ENCODE measurements around the gene MAP2K5.

MAP2K5 gene

GRCh38 chr15:67724691-67725375 is 182.3 kb downstream of the MAP2K5 start:
- no peaks in the 10 kb centered on the region for H3K9me2 ChIP-seq (replicated peaks; ENCODE audit: low read depth, low read length)
- H4K20me1 ChIP-seq (ENCODE audit: insufficient read depth, low read length, poor library complexity, severe bottlenecking) = no peaks in the 10 kb centered on the region
- peaks cover 37% of the 10 kb centered on the region for H3K4me1 ChIP-seq (ENCODE audit: insufficient read depth, low read length, poor library complexity, severe bottlenecking)
- H2AFZ ChIP-seq (ENCODE audit: low read length) = no peak overlapping the region
- H3K27me3 ChIP-seq (ENCODE audit: insufficient read depth, low read length, poor library complexity, severe bottlenecking) = no peaks in the 10 kb centered on the region
- no peaks in the 10 kb centered on the region for H3K36me3 ChIP-seq (ENCODE audit: insufficient read depth, low read length)
- no peaks in the 10 kb centered on the region for H3K9me3 ChIP-seq (ENCODE audit: insufficient read depth, low read depth, low read length)
- no peak overlapping the region for H3K4me3 ChIP-seq (ENCODE audit: low read length, poor library complexity, severe bottlenecking)
- TF ChIP-seq EZH2phosphoT487 (IDR thresholded peaks at IDR 0.05; ENCODE audit: borderline replicate concordance) (no peak), CTCF (conservative IDR thresholded peaks at IDR 0.05; ENCODE audit: low read length) (no peak)
- H3K4me2 ChIP-seq (ENCODE audit: low read depth, low read length, poor library complexity, severe bottlenecking) = peak overlapping the region; percentile 7
- no peaks in the 10 kb centered on the region for H3K79me2 ChIP-seq (ENCODE audit: insufficient read depth, low read length)
- H3K9ac ChIP-seq (ENCODE audit: low read depth, low read length, poor library complexity, severe bottlenecking) = no peak overlapping the region
- H3F3A ChIP-seq (ENCODE audit: low read depth) = no peaks in the 10 kb centered on the region

GRCh38 chr15:67730135-67730534 is 187.6 kb downstream of the MAP2K5 start:
- H3K4me2 ChIP-seq (ENCODE audit: low read depth, low read length, poor library complexity, severe bottlenecking) = no peak overlapping the region
- H3K36me3 ChIP-seq (ENCODE audit: insufficient read depth, low read length) = no peaks in the 10 kb centered on the region
- no peak overlapping the region for H2AFZ ChIP-seq (ENCODE audit: low read length)
- no peak overlapping the region for H3K9ac ChIP-seq (ENCODE audit: low read depth, low read length, poor library complexity, severe bottlenecking)
- H3K27me3 ChIP-seq (ENCODE audit: insufficient read depth, low read length, poor library complexity, severe bottlenecking) = no peaks in the 10 kb centered on the region
- H3K9me2 ChIP-seq (replicated peaks; ENCODE audit: low read depth, low read length) = no peaks in the 10 kb centered on the region
- peaks cover 16% of the 10 kb centered on the region for H3K4me1 ChIP-seq (ENCODE audit: insufficient read depth, low read length, poor library complexity, severe bottlenecking)
- H3F3A ChIP-seq (ENCODE audit: low read depth) = no peaks in the 10 kb centered on the region
- TF ChIP-seq CTCF (conservative IDR thresholded peaks at IDR 0.05; ENCODE audit: low read length) (no peak), EZH2phosphoT487 (IDR thresholded peaks at IDR 0.05; ENCODE audit: borderline replicate concordance) (no peak)
- no peaks in the 10 kb centered on the region for H4K20me1 ChIP-seq (ENCODE audit: insufficient read depth, low read length, poor library complexity, severe bottlenecking)
- H3K4me3 ChIP-seq (ENCODE audit: low read length, poor library complexity, severe bottlenecking) = no peak overlapping the region
- H3K9me3 ChIP-seq (ENCODE audit: insufficient read depth, low read depth, low read length) = no peaks in the 10 kb centered on the region
- no peaks in the 10 kb centered on the region for H3K79me2 ChIP-seq (ENCODE audit: insufficient read depth, low read length)

GRCh38 chr15:67731112-67731721 is 188.7 kb downstream of the MAP2K5 start:
- Histone ChIP-seq H3K79me2 (ENCODE audit: insufficient read depth, low read length) (no peaks in the 10 kb centered on the region), H3K9ac (ENCODE audit: low read depth, low read length, poor library complexity, severe bottlenecking) (no peak overlapping the region), H4K20me1 (ENCODE audit: insufficient read depth, low read length, poor library complexity, severe bottlenecking) (no peaks in the 10 kb centered on the region), H3K36me3 (ENCODE audit: insufficient read depth, low read length) (no peaks in the 10 kb centered on the region), H2AFZ (ENCODE audit: low read length) (no peak overlapping the region), H3K9me3 (ENCODE audit: insufficient read depth, low read depth, low read length) (no peaks in the 10 kb centered on the region), H3K4me1 (ENCODE audit: insufficient read depth, low read length, poor library complexity, severe bottlenecking) (peaks cover 24% of the 10 kb centered on the region), H3K27me3 (ENCODE audit: insufficient read depth, low read length, poor library complexity, severe bottlenecking) (no peaks in the 10 kb centered on the region), H3F3A (ENCODE audit: low read depth) (no peaks in the 10 kb centered on the region), H3K4me2 (ENCODE audit: low read depth, low read length, poor library complexity, severe bottlenecking) (no peak overlapping the region), H3K4me3 (ENCODE audit: low read length, poor library complexity, severe bottlenecking) (no peak overlapping the region), H3K9me2 (replicated peaks; ENCODE audit: low read depth, low read length) (no peaks in the 10 kb centered on the region)
- TF ChIP-seq EZH2phosphoT487 (IDR thresholded peaks at IDR 0.05; ENCODE audit: borderline replicate concordance) = no peak
- TF ChIP-seq CTCF (conservative IDR thresholded peaks at IDR 0.05; ENCODE audit: low read length) = no peak
